T-helper 1 cell (primary cell): ENCODE data around the gene PITPNM3.
A peak's percentile ranks its signal among the peaks of the same experiment; 100 is the strongest.

Source experiments
- DNase-seq, 5 donors: peaks; one replicate each; pipeline ENCODE4 v3.0.0-alpha.2; 2012 to 2020

The PITPNM3 gene

GRCh38 chr17:6476076-6476809 lies 80.1 kb downstream of the PITPNM3 start:
- no peak for DNase-seq

- no peak for DNase-seq
Measured at GRCh38 chr17:6475411-6475810, 80.9 kb downstream of the PITPNM3 start.

GRCh38 chr17:6474906-6475305 lies 81.4 kb downstream of the PITPNM3 start:
- no peak for DNase-seq

DNA sequence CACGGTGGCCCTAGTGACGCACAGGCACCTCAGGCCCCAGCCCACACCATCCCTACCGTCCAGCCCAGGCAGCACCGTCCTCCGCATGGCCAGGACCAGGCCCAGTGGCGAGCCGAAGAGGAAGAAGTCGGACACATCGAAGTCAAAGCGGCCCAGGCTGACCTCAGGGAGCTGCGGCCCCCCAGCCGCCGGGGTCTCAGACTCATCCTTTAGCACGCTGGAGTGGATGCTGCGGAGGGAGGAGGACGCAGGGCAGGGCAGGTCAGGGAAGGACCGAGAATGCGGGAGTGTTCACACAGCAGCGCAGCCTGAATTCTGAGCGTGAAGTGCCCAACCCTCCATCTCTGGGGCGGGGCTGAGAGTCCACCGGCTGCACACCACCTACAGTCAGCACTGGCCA lies 82.0 kb downstream of the PITPNM3 start:
- DNase-seq = no peak

GRCh38 chr17:6473128-6473767 lies 83.1 kb downstream of the PITPNM3 start:
- DNase-seq = peak in 4 of 5 donors; percentile 38 to 59 (median 47)

- DNase-seq = no peak
Measured at GRCh38 chr17:6472517-6472916, 83.8 kb downstream of the PITPNM3 start.

DNA sequence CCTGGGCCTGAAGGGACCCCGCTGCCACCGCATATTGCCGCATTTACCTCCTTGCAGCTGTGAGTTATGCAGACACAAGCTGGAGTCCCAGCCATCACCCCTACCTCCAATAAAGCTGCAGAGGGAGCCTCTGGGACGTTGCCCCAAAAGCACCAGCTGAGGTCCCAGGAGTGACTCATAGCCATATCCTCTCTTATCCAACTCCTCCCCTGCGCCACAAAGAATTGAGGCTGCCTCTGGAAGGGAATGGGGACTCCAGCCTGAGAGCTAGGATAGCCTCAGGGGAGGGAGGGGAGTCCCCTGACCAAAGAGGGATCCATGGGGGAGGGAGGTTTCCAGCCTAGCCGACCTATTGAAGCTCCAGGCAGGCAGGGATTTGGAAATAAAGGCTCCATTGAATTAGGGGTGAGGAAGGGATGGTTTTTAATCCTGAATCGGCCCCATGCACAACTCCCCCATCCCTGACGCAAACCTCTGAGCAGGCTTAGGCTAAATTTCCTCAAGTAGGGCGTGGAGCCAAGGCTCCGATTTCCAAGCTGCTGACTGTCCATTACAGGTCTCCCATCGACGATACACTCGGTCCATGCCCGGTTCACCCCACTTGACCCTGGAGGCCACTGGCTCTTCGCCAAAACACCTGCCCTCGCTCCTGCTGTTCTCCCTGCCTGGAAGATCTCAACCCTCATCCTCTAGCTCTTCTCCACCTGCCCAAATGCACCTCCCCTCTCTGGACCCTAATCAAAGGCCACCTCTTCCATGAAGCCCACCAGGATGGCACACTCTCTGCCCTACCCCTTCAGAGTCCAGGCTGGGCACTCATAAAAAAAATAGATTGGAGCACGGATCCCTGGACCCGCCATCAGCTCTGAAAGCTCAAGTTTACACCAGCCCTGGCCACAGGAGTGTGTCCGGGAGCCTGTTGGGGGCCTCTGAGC lies 84.6 kb downstream of the PITPNM3 start:
- no peak for DNase-seq

DNA sequence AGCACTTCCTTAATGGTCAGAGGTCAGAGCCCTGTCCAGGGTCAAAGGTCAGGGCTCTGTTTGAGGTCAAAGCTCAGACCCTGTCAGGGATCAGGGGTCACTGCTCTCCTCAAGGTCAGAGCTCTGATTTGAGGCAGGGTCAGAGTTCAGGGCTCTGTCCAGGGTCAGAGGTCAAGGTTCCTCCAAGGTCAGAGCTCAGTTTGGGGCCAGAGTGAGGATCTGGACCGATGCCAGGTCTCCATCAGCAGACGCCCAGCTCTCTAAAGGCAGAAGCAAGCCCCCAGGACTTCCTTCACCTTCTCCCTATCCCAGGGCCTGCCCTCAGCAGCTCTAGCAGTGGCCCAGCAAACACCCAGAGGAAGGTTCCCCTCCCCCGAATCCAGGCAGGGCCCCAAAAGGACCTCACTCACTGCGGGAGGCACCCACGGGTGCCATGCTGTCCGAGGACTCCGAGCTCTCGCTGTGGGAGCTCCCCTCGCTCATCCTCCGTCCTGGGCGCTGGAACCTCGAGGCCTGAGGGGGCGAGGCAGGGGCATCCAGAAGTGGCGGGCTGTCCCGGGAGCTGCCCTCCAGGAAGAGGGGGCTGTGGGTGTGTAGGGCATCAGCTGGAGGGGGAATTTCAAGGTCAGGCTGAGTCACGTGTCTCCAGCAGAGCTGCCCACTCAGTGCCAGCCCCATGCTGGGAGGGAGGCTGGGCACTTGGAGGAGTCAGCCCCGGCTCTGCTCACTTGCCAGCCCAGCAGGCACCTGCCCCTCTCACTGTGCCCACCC lies 85.4 kb downstream of the PITPNM3 start:
- DNase-seq = no peak

DNA sequence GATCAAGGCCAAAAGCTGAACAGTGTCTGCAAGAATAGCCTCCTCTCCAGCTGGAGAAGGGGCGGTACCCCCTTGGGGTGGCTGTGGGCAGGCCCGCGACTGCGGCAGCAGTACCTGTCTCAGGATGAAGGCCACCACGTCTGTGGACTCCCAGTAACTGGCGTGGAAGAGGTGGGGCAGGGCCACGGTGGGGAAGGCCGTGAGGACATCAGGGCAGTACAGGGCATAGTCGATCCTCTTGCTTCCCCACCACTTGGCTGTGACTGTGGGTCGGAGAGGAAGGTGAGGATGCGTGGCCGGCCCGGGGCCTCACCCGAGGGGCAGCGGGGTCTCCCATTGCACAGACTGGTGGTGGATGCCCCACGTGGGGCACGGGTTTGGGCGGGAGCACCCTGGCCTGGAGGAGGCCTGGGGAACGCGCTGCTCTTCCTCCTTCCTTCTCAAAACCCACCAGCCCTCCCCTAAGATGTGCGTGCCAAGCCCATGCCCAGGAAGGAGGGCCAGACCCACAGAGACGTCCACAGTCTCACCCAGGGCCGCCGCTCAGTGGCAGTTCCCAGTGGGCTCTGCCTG lies 86.1 kb downstream of the PITPNM3 start:
- no peak for DNase-seq

GRCh38 chr17:6468051-6468790 lies 88.1 kb downstream of the PITPNM3 start:
- no peak for DNase-seq

DNA sequence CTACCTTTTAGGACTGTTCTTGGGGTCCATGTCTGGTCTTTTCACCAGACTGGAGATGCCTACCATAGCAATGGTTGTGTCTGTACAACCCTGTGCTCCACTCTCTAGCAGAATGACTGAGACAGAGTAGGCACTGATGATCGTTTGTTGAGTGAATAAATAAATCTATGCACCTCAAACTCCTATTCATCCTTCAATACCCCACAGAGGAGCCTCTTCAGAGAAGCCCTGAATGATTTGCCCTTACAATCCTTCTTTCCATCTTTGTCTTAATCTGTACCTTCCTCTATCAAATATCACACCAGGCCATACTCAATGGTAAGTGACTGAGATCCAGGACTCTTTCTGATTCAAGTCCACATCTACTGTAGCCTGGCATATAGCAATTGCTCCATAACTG lies 88.8 kb downstream of the PITPNM3 start:
- no peak for DNase-seq

- DNase-seq = no peak
Measured at GRCh38 chr17:6465206-6466003, 91.0 kb downstream of the PITPNM3 start.

DNA sequence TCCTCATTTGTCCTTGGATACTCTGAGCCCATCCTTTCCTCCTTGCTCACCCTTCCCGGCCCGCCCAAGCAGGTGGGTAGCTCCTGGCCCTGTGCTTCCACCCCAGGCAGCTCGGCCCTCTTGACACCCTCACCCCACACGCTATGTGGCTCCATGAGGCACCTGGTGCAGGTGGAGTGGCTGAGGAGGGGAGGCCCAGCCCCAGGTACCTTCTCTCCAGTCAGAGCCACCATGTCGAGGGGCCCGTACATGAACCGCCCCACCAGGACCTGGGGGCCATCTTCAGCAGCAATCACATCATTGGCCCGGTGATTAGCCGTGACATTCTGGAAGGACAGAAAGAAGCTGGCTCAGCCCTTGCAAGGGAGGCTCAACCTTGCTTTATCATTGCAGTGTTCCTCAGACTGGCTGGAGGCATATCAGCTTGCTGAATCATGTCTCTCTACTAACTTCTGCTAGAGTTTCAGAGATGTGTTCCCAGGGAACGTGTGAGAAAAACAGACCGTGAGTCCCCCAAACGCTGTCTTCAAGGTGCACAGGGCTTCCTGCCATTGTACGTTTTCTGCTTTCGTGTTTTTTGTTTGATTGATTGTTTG lies 91.8 kb downstream of the PITPNM3 start:
- no peak for DNase-seq

DNA sequence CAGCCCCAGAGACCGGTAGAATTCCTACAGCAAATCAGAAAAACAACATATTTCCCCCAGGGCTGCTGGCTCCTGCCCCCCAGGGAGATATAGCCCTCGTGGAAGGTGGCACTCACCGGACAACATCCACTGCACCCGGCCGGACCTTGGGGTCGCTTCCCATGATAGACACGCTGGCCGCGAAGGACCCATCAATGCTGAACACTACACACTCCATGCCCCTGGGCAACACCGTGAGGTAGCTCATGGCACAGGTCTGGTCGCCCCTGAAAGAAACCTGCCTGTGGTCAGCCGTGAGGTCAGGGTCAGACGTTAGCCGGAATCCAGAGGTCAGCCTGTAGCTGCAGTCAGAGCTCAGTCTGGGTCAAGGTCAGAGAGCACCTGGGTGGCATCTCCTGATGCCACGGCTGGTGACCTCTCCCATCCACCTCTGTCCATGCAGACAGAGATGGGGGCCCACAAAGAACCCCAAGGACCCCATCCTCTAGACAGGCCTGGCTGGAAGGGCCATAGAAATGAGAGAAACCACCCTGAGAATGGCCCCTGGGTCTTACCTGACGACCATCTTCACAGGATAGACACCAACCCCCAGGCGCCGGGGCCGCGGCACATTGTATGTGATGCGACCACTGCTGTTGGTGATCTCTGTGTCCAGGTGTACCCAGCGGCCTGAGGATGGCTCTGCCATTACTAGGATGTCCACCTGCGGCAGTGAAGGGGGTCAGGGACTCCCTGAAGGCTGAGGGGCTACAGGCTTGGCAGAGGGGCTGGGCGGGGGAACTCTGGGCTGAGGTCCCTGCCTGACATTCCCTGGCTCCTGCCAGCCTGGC lies 92.5 kb downstream of the PITPNM3 start:
- no peak for DNase-seq

GRCh38 chr17:6462692-6463091 lies 93.7 kb downstream of the PITPNM3 start:
- DNase-seq = no peak

DNA sequence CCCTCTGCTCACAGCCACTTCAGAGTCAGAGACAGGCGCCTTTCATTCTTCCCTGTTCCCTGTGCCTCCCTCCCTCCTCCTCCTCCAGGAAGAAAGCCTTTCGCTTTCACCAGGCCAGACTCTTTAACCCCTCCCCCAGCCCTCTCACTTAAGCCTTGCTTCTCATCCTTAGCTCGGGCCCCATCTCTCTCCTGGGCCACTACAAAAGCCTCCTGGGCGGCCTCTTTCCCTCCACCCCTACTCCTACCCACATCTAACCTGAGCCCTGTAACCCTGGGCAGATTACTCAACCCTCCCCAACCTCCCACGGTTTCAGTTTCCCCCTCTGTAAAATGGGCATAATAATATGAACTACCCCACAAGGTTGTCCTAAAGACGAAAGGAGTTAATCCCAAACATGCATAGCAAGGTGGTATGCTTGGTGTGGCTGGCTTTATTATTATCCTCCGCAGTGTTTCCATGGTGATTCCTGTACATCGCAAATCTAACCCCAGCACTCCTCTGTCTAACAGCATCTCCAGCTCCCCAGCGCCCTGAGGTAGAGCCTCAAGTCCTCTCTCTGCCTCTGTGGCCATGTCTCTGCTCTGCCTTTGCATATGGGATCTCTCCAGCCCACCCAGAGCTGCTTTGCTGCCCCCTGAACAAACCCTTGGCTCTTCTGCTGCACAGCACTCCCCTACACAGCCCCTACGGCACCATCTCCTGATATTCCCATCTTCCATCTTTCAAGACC lies 94.4 kb downstream of the PITPNM3 start:
- no peak for DNase-seq

GRCh38 chr17:6461246-6461645 lies 95.1 kb downstream of the PITPNM3 start:
- DNase-seq = no peak

GRCh38 chr17:6460531-6461161 lies 95.7 kb downstream of the PITPNM3 start:
- DNase-seq = no peak
